C4-2B (cell line): ENCODE data around the gene LPP.

ENCODE experiments used
- H3K27ac ChIP-seq: fragments of 450-650 bp; 2 replicates; pipeline ENCODE4 v1.5.1; 2017
- CTCF ChIP-seq: fragments of 450-650 bp; conservative IDR thresholded peaks from 2 replicates; pipeline ENCODE4 v1.5.1; 2017; ENCODE audit warnings: mild to moderate bottlenecking
- ZFX ChIP-seq: fragments of 450-650 bp; IDR thresholded peaks from 2 replicates; pipeline ENCODE4 v1.6.1; 2017

LPP gene

GRCh38 chr3:188323067-188323842, 169.3 kb downstream of the LPP start:
- H3K27ac ChIP-seq = no peak overlapping the region
- TF ChIP-seq CTCF (no peak), ZFX (no peak)

- no peak overlapping the region for H3K27ac ChIP-seq
Measured at GRCh38 chr3:188326111-188326510, 172.2 kb downstream of the LPP start.

GRCh38 chr3:188326968-188327367, 173.0 kb downstream of the LPP start:
- no peak for TF ChIP-seq CTCF
- no peak overlapping the region for H3K27ac ChIP-seq

More at GRCh38 chr3:188326111-188326510, 172.2 kb downstream of the LPP start:
- TF ChIP-seq CTCF (no peak), ZFX (no peak)

DNA sequence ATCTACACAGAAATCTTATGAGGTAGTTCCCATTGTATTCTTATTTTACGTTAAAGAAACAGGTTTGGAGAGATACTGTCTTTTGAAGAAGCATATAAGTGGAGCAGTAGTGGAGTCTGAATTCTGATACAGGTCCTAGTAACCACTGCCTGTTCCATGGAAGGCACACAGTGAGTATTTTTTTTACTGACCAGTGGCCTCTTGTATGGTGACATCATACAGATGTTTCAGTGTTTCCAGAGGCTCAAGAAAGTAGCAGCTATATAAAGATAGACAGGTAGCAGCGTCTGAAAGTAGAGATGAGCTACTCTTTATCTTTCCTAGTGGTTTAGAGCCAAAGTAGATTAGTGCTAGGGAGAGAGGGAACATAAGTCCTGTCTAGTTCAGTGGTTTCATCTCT, 173.5 kb downstream of the LPP start:
- no peak for TF ChIP-seq CTCF
- no peak for TF ChIP-seq ZFX

DNA sequence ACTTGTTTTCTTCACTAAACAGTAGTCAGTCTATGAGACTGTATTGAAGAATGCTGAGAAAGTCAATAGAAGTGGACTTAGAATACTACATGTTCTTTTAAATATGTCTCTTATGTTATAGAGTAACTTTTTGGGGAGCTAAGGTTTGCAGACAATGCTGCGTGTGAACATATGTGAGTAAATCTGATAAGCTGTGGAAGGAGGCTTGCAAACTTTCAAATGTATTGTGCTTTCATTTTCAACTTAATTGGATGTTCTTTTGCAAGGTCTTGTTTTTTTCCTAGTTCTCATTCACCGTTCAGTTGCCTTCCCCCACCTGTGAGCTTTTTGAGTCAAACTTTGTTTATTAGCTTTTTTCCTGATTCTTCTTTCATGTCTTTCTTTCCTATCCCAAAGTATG, 176.2 kb downstream of the LPP start:
- no peak for TF ChIP-seq CTCF
- no peak for TF ChIP-seq ZFX
- no peak overlapping the region for H3K27ac ChIP-seq

More for the DNA sequence above, 173.5 kb downstream of the LPP start:
- H3K27ac ChIP-seq = no peak overlapping the region

- TF ChIP-seq CTCF (no peak), ZFX (no peak)
- H3K27ac ChIP-seq = no peak overlapping the region
Measured at GRCh38 chr3:188331166-188331565, 177.2 kb downstream of the LPP start.

DNA sequence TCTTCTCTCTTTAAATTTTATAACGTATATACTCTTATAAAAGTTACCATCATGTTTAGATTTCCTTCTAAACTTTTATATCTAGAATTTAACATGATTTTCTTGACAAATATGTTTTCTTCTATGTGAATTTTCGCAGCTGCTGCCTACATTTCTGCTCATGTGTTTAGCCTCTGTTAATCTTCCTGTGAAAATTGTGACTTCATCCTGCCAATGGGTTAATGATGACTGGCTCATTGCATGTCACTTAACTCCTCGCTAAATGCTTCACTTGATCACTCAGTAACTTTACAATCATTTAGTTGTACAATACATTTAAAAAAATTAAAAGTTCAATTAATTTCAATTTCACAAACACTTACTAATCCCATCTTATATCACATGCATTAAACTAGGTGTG, 178.1 kb downstream of the LPP start:
- no peak overlapping the region for H3K27ac ChIP-seq
- TF ChIP-seq CTCF (no peak), ZFX (no peak)
